Fibroblast of skin of right biceps (primary cell): ENCODE measurements around the gene FUBP3.

ENCODE experiments used
- DNase-seq: peaks from one replicate; pipeline ENCODE4 v3.0.0-alpha.2; 2013

The FUBP3 gene

GRCh38 chr9:130687615-130688014 is 108.2 kb downstream of the FUBP3 start:
- no peak for DNase-seq
